Stimulated activated CD4-positive, alpha-beta T cell treated with anti-CD3 and anti-CD28 coated beads, Interleukin-2, amount 100 ng/mL, for 24 hours (primary cell): ENCODE measurements around the gene MARCKSL1.
"Not testable (repeated sequence)": the region's sequence is repeated elsewhere in the genome, so short reads cannot be mapped to it uniquely, and the experiment has no call there.

Experiments
- DNase-seq, 2 donors: peaks; one replicate each; pipeline ENCODE4 v3.0.0-alpha.2; 2020

Gene MARCKSL1

DNA sequence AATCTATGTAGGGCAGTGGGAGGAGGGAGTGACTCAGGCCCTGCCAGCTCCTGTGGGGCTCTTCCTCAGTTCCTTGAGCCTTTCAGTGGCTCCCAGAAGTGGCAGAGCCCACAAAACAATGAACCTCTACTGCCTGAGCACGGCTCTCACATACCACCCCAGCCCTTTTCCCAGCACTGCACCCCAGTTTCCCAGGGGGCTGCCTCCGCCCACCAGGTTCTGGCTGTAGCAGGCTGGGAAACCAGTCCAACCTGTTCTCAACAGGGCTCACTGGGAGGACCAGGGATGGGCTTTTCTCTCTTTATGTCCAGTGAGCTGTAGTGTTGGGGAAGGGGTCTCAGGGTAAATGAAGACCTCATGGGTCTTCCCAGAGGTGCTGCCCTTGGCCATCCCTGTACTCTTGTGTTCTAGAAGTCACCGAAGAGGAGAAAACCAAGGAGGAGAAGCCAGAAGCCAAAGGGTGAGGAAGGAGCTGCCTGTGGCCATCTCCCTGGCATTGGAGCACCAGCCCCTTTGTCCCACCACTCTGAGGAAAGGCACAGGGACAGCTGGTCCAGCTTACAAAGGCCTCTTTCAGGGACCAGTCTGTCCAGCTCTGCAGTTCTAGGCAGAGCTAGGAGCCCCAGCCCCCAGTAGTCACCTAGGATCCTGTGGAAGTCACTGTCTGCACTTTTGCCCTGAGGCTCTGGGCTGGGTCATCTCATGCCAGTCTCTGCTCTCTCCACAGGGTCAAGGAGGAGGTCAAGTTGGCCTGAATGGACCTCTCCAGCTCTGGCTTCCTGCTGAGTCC lies 3.5 kb downstream of the MARCKSL1 start:
- DNase-seq: no peak

DNA sequence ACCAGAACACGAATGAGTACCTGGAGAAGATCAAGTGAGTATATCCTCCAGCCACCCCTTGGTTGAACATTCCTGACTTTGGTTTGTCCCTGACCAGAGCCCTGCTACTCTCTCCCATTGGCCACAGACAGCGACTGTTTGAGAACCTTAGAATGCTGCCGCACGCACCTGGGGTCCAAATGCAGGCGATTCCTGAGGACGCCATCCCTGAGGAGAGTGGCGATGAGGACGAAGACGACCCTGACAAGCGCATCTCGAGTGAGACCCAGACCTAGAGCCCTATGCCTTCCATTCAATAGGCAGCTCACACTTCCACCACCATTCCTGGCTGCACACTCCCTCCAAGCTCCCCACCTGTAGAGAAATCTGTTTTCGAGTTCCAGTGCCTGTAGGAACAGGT lies 4.5 kb downstream of the MARCKSL1 start:
- no peak for DNase-seq

- DNase-seq: no peak
These were observed 5.4 kb downstream of the MARCKSL1 start for GRCh38 chr1:32330558-32331151.

- no peak for DNase-seq
These were observed 6.0 kb downstream of the MARCKSL1 start for GRCh38 chr1:32329931-32330466.

GRCh38 chr1:32327204-32327603 lies 8.8 kb downstream of the MARCKSL1 start:
- DNase-seq: no peak

DNA sequence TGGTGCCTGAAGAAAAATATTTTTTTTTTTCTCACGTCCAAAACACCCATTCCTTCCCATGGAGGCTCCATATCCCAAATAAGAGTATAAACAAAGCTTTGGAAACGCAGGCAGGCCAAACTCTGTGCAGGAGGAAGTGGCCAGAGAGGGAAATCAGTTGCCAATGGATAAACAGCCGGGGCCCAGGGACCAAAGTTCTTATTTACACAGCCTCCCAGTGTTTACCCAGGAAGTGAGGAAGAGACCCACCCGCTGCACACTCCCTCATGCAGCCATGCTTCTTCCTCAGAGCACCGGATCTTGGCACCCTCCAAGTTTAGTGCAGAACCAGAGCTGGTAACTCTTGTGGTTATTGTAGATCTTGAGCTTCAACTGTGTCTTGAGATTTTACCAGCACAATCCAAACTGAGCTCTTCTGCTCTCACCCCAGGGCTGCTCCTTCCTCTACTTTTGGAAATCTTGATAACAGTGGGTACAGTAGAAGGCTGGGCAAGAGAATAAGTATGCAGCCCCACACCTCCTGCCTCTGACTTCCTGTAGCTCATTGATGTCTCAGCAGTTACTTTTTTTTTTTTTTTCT lies 14.2 kb downstream of the MARCKSL1 start:
- no peak for DNase-seq

DNA sequence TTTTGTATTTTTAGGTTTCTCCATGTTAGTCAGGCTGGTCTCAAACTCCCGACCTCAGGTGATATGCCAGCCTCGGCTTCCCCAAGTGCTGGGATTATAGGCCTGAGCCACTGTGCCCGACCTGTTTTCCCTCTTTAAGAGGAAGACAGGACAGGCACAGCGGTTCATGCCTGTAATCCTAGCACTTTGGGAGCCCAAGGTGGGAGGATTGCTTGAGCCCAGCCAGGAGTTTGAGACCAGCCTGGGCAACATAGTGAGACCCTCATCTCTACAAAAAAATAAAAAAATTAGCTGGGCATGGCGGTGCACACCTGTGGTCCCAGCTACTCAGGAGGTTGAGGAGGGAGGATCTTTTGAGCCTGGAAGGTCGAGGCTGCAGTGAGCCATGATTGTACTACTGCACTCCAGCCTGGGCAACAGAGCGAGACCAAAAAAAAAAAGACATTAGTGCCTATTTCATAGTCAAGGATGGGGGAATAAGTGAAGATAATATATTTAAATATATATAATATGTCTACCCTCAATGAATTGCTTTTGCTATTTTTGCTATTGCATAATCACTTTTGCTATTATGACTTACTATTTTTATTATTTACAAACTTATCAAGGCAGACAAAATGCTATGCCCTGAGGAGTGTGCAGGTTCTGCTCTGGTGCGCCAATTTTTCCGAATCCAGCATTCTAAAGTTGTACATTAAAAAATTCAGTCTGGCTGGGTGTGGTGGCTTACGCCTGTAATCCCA lies 17.7 kb downstream of the MARCKSL1 start:
- no peak for DNase-seq

- no peak for DNase-seq
These were observed 19.1 kb downstream of the MARCKSL1 start for GRCh38 chr1:32316903-32317277.

- no peak for DNase-seq
These were observed 24.2 kb downstream of the MARCKSL1 start for GRCh38 chr1:32311709-32312393.

DNA sequence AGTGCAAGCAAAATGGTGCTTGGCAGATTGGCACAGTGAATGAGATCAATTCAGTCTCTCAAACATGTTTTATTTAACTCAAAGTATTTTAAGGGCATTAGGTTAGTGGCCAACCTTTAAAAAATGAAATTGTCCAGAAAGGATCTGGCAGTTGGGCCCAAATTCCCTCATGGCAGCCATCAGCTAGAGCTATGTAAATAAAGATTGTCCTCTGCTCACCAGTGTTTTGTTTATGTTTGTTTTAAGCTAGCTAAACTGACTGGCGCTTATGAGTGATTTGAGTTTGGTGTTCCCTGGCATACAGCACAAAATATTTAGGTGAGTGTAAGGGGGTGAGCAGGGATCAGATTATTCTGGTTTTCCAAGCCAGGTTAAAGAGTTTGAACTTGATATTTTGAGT lies 26.1 kb downstream of the MARCKSL1 start:
- DNase-seq: no peak

GRCh38 chr1:32307324-32307723 lies 28.7 kb downstream of the MARCKSL1 start:
- no peak for DNase-seq

DNA sequence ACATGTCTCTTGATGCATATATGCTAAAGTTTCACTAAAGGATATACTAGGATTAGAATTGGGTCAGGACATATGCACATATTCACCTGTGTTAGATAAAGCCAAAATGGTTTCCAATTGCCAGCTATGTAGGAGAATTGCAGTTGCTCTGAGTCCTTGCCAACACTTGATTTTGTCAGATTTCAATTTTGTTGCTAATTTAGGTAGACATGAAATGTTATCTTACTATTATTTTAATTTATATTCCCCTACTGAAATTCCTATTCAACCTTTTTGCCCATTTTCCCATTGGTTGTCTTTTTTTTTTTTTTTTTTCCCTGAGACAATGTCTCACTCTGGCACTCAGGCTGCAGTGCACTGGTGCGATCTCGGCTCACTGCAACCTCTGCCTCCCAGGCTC lies 30.7 kb downstream of the MARCKSL1 start:
- DNase-seq: no peak

GRCh38 chr1:32303997-32304622 lies 31.9 kb downstream of the MARCKSL1 start:
- no peak for DNase-seq

DNA sequence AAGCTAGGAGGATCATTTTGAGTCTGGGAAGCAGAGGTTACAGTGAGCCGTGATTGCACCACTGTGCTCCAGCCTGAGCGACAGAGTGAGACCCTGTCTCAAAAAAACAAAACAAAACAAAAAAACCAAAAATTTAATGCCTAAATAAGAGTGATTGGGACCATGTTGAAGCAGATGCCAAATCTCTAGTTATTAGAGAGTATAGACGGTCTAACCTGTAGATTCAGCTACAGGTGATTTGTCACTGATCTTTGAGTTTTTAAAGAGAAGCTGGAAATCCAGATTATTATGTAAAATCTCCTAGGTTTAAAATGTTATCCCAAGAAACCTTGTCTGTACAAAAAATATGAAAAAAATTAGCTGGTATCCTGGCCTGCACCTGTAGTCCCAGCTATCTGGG lies 32.7 kb downstream of the MARCKSL1 start:
- DNase-seq: no peak

DNA sequence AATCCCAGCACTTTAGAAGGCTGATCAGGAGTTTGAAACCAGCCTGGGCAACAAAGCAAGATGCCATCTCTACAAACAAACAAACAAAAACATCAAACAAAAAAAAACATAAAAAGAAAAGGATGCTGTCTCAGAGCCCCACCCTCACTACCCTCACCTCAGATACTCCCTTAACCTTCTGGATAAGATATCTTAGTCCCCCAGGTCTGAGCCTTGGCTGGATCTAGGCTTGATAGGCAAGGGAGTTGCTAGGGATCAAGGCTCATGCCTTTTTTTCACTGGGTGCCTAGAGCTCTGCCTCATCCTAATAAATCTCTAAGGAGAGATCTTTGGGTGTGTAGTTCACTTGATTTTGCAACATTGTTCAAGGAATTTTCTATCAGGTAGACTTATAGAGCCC lies 36.7 kb downstream of the MARCKSL1 start:
- no peak for DNase-seq

GRCh38 chr1:32298211-32298610 lies 37.8 kb downstream of the MARCKSL1 start:
- DNase-seq: not testable (repeated sequence)

DNA sequence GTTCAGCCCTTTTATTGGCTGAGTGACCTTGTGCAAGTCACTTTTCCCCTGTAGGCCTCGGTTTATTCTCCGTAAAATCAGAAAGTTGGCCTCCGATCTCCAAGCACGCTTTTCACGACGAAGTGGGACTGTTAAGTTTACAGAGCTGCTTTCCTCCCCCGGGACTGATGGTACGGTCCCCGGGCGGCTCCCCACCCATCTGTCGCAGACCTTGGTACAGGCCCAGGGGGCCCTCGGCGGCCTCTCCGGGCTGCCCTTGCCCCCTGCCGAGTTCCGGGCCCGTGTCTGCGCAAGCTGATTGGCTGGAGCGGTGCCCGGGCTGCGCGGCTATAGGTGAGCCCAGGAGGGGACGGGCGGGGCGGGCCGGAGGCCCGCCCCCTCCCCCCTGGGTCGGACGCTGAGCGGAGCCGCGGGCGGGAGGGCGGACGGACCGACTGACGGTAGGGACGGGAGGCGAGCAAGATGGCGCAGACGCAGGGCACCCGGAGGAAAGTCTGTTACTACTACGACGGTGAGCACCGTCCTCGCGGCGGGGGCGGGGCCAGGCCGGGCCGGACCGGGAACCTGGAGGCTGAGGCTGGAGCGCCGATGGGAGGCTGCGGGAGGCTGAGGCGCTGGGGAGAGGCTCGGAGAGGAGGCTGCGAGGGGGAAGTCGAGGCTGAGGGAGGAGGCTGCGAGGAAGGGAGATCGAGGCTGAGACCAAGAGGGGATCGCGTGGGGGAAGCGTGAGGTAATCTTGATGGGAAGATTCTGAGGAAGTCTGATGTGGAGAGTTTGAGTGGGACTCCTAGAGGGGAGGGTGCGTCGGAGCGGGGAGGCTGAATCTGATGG lies 44.1 kb downstream of the MARCKSL1 start, which contains the start of gene HDAC1:
HDAC1 (plus strand) TSS at position 376 of the 831 bp plus-strand sequence; CDS start at position 463, 87 bp downstream.
- peak; percentile 97 for DNase-seq

DNA sequence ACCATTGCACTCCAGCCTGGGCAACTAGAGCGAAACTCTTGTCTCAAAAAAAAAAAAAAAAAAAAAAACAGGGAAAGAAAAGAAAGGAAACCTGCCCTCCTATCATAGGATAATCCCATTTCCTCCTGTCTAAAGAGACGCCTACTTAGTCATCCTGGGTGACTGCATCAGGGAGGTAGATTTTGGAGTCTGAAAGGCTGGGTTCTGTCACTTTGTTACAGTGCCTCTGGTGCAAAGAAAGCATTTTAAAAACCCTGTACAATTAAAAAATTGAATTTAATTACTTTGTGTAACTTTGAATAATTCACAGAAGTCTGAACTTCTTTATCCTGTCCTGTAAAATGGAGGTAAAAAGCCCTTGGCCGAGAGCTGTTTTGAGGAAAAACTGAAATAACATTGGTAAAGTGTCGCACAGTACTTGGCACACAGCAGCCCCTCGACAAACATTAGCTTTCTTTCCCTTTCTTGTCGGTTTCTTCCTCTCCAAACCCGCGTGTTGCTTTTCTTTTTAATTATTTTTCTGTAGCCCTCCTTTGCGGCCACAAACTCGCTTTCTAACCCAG lies 44.8 kb downstream of the MARCKSL1 start:
- no peak for DNase-seq

- no peak for DNase-seq
These were observed 46.8 kb downstream of the MARCKSL1 start for GRCh38 chr1:32289256-32289655.

DNA sequence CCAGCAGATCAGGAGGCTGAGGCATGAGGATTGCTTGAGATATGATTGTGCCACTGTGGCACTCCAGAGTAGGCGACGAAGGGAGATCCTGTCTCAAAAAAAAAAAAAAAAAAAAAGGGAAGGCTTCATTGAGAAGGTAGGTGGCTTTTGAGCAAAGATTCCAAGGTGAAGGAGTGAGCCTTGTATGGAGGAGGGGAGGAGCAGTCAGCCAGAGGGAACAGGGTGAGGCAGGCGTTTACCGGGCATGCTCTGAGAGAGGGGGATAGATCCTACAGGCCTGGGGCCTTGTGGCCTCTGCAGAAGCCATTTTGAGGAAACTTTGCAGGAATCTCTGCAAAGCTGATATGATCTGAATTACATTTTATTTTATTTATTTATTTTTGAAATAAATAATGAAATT lies 49.3 kb downstream of the MARCKSL1 start:
- DNase-seq: no peak

GRCh38 chr1:32285658-32286057 lies 50.4 kb downstream of the MARCKSL1 start:
- DNase-seq: no peak
